Measurements from ENCODE around the gene ARL10.

Gene ARL10

DNA sequence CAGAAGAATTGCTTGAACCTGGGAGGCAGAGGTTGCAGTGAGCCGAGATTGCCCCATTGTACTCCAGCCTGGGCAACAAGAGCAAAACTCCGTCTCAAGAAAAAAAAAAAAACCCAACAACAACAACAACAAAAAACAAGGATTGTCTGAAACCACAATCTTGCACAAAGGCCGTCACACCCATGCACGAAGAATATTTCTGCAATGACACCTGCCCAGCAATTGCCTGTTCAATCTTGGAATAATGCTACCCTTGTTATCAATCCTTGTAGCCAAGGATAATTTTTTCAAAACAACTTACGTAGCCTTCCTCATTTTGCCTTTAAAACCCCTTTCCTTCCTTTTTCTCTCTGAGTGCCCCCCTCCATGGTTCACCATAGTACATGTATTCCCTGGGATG is 54.8 kb downstream of the ARL10 start:
- H3K4me3 Mint-ChIP-seq = no peak overlapping the region

DNA sequence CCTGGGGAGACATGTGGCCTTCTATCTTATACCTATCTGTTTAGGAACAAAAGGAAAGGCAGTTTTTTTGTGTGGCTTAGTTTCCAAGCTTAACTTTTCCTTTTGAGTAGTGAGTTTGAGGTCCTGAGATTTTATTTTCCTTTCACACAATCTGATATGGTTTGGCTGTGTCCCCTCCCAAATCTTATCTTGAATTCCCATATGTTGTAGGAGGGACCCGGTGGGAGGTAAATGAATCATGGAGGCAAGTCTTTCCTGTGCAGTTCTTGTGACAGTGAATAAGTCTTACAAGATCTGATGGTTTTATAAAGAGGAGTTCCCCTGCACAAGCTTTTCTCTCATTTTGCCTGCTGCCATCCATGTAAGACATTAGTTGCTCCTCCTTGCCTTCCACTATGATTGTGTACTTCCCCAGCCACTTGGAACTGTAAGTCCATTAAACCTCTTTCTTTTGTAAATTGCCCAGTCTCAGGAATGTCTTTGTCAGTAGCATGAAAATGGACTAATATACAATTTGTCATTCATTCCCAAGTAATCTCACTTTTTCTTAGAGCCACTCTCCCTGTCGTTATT is 55.8 kb downstream of the ARL10 start:
- Mint-ChIP-seq H3K36me3 (ENCODE audit: low read depth) (no peaks in the 10 kb centered on the region), H3K4me3 (no peak overlapping the region), H3K27me3 (ENCODE audit: low read depth) (peaks cover 38% of the 10 kb centered on the region), H3K27ac (no peak overlapping the region), H3K4me1 (ENCODE audit: low read depth) (peaks cover 7% of the 10 kb centered on the region), H3K9me3 (peaks cover 10% of the 10 kb centered on the region)

More for the DNA sequence above, 54.8 kb downstream of the ARL10 start:
- H3K27me3 Mint-ChIP-seq (ENCODE audit: low read depth) = peaks cover 34% of the 10 kb centered on the region
- no peaks in the 10 kb centered on the region for H3K36me3 Mint-ChIP-seq (ENCODE audit: low read depth)
- peaks cover 4% of the 10 kb centered on the region for H3K9me3 Mint-ChIP-seq
- H3K4me1 Mint-ChIP-seq (ENCODE audit: low read depth) = peaks cover 11% of the 10 kb centered on the region
- H3K27ac Mint-ChIP-seq = no peak overlapping the region

- Mint-ChIP-seq H3K9me3 (peaks cover 10% of the 10 kb centered on the region), H3K27me3 (ENCODE audit: low read depth) (peaks cover 35% of the 10 kb centered on the region), H3K27ac (no peak overlapping the region), H3K4me1 (ENCODE audit: low read depth) (no peaks in the 10 kb centered on the region), H3K36me3 (ENCODE audit: low read depth) (no peaks in the 10 kb centered on the region), H3K4me3 (no peak overlapping the region)
Measured at GRCh38 chr5:176424181-176424580, 58.9 kb downstream of the ARL10 start.

GRCh38 chr5:176425138-176425537 is 59.9 kb downstream of the ARL10 start:
- Mint-ChIP-seq H3K27me3 (ENCODE audit: low read depth) (peaks cover 30% of the 10 kb centered on the region), H3K4me3 (no peak overlapping the region), H3K4me1 (ENCODE audit: low read depth) (no peaks in the 10 kb centered on the region), H3K36me3 (ENCODE audit: low read depth) (no peaks in the 10 kb centered on the region), H3K27ac (no peak overlapping the region), H3K9me3 (peaks cover 10% of the 10 kb centered on the region)

- Mint-ChIP-seq H3K9me3 (peaks cover 6% of the 10 kb centered on the region), H3K27ac (no peak overlapping the region), H3K36me3 (ENCODE audit: low read depth) (no peaks in the 10 kb centered on the region), H3K4me1 (ENCODE audit: low read depth) (no peaks in the 10 kb centered on the region), H3K4me3 (no peak overlapping the region), H3K27me3 (ENCODE audit: low read depth) (peaks cover 24% of the 10 kb centered on the region)
Measured at GRCh38 chr5:176425791-176426190, 60.5 kb downstream of the ARL10 start.

DNA sequence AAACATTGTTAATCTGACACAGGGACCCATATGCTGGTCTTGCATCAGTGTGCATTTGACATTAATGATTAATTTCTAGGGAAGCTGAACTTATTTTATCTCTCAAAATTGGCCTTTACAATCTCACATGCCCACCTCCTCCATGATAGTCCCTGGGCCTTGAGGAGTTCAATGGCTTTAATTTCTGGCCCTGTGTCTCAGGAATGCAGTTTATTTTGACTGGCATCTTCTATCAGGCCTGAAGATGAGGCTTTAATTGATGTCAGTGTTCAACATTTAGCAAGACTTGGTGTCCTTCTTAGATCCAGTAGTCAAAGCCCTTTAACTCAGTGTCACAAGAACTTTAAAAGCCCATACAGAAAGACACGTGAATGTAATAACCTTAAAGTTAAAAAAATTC is 61.6 kb downstream of the ARL10 start:
- Mint-ChIP-seq H3K36me3 (ENCODE audit: low read depth) (no peaks in the 10 kb centered on the region), H3K27ac (no peak overlapping the region), H3K27me3 (ENCODE audit: low read depth) (peaks cover 13% of the 10 kb centered on the region), H3K9me3 (peaks cover 6% of the 10 kb centered on the region), H3K4me3 (no peak overlapping the region), H3K4me1 (ENCODE audit: low read depth) (no peaks in the 10 kb centered on the region)

DNA sequence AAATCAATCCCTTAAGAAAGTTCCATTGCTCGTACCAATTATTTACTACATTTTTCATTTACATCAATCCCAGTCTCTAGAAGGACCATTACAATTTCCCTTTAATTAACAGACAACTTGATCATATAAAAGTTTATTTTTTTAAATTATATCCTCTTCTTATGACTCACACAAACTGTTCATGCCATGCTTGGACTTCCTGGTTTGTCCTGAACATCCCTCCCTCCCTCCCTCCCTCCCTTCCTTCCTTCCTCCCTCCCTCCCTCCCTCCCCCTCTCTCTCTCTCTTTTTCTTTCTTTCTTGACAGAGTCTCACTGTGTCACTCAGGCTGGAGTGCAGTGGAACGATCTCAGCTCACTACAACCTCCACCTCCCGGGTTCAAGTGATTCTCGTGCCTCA is 62.7 kb downstream of the ARL10 start:
- peaks cover 4% of the 10 kb centered on the region for H3K27me3 Mint-ChIP-seq (ENCODE audit: low read depth)
- peaks cover 6% of the 10 kb centered on the region for H3K9me3 Mint-ChIP-seq
- H3K36me3 Mint-ChIP-seq (ENCODE audit: low read depth) = no peaks in the 10 kb centered on the region
- no peaks in the 10 kb centered on the region for H3K4me1 Mint-ChIP-seq (ENCODE audit: low read depth)
- no peak overlapping the region for H3K27ac Mint-ChIP-seq
- H3K4me3 Mint-ChIP-seq = no peak overlapping the region

GRCh38 chr5:176429972-176430371 is 64.7 kb downstream of the ARL10 start:
- H3K9me3 Mint-ChIP-seq = peaks cover 6% of the 10 kb centered on the region
- no peaks in the 10 kb centered on the region for H3K36me3 Mint-ChIP-seq (ENCODE audit: low read depth)
- H3K27me3 Mint-ChIP-seq (ENCODE audit: low read depth) = peaks cover 4% of the 10 kb centered on the region
- no peak overlapping the region for H3K27ac Mint-ChIP-seq
- H3K4me1 Mint-ChIP-seq (ENCODE audit: low read depth) = no peaks in the 10 kb centered on the region
- H3K4me3 Mint-ChIP-seq = no peak overlapping the region
